HepG2 (cell line): ENCODE measurements around the gene NFATC3. TPM values are rescaled to one million over a fixed set of nuclear protein-coding genes. Genes with fewer than 3 reads are reported as not detected.

Experiments used
- HNRNPK ChIP-seq: fragments of 200-400 bp; formaldehyde crosslinking; IDR thresholded peaks from 2 replicates; pipeline ENCODE4 v1.6.1; 2018; ENCODE audit warnings: low read length, low read depth, moderate library complexity, mild to moderate bottlenecking; ENCODE audit not compliant: poor library complexity, severe bottlenecking
- MBNL3 ChIP-seq: fragments of 250-450 bp; sonication (Bioruptor Pico); conservative IDR thresholded peaks from 2 replicates; pipeline ENCODE4 v1.8.0; 2022; ENCODE audit warnings: mild to moderate bottlenecking, inconsistent platforms
- MXD4 ChIP-seq: IDR thresholded peaks from 2 replicates; pipeline ENCODE4 v1.6.1; 2016; ENCODE audit warnings: mild to moderate bottlenecking, missing biosample characterization, missing genetic modification reagents
- PHB2 ChIP-seq: fragments of 450-650 bp; IDR thresholded peaks from 2 replicates; pipeline ENCODE4 v1.6.1; 2018; ENCODE audit not compliant: partially characterized antibody
- TEAD3 ChIP-seq: optimal IDR thresholded peaks from 2 replicates; pipeline ENCODE3; 2016; ENCODE audit warnings: borderline replicate concordance
- YEATS2 ChIP-seq: sonication (generic); formaldehyde crosslinking; IDR thresholded peaks from 2 replicates; pipeline ENCODE4 v1.4.0; 2020; ENCODE audit warnings: missing genetic modification reagents, borderline replicate concordance
- YY1 ChIP-seq: IDR thresholded peaks from 2 replicates; pipeline ENCODE4 v1.6.1; 2011; ENCODE audit warnings: low read length, low read depth, moderate library complexity, mild to moderate bottlenecking; ENCODE audit not compliant: insufficient read depth, insufficient replicate concordance
- ZNF20 ChIP-seq: sonication (generic); formaldehyde crosslinking; IDR thresholded peaks from 2 replicates; pipeline ENCODE4 v1.4.0; 2020; ENCODE audit warnings: mild to moderate bottlenecking, moderate library complexity, missing genetic modification reagents
- ZNF274 ChIP-seq: sonication (generic); formaldehyde crosslinking; IDR thresholded peaks from 2 replicates; pipeline ENCODE4 v1.5.1; 2020; ENCODE audit warnings: mild to moderate bottlenecking, missing genetic modification reagents
- ZNF354B ChIP-seq: sonication (generic); formaldehyde crosslinking; IDR thresholded peaks from 2 replicates; pipeline ENCODE4 v1.8.0; 2022; ENCODE audit warnings: mild to moderate bottlenecking, missing genetic modification reagents
- ZNF432 ChIP-seq: sonication (generic); formaldehyde crosslinking; IDR thresholded peaks from 2 replicates; pipeline ENCODE4 v1.5.0; 2020; ENCODE audit warnings: missing genetic modification reagents, mild to moderate bottlenecking, borderline replicate concordance
- ZNF510 ChIP-seq: sonication (generic); formaldehyde crosslinking; IDR thresholded peaks from 2 replicates; pipeline ENCODE4 v1.4.0; 2020; ENCODE audit warnings: low read depth, mild to moderate bottlenecking, missing genetic modification reagents
- ZNF614 ChIP-seq: IDR thresholded peaks from 2 replicates; pipeline ENCODE4 v1.6.1; 2018; ENCODE audit warnings: missing biosample characterization, missing genetic modification reagents, inconsistent platforms, borderline replicate concordance
- ZNF615 ChIP-seq: sonication (generic); formaldehyde crosslinking; IDR thresholded peaks from 2 replicates; pipeline ENCODE4 v1.5.0; 2020; ENCODE audit warnings: mild to moderate bottlenecking, missing genetic modification reagents, borderline replicate concordance
- polyA plus RNA-seq, 8 experiments: library from polyadenylated mRNA; depleted of rRNA in 3 of 8; stranded (reverse) in 7 of 8; unstranded in 1 of 8; fragments of >200 nt; fragmentation: Illumina TruSeq in 4 of 8; extraction: Trizol in 4 of 8; gene quantifications; 2 replicates each; pipeline versions ENCODE4 v1.2.1 to v1.2.3, GENCODE V29; 2011 to 2016; ENCODE audit warnings: low read depth in 4 of 8, missing spikeins in 1 of 8, mixed read lengths in 1 of 8; ENCODE audit not compliant: insufficient read depth in 1 of 8
- total RNA-seq, 5 experiments: library from RNA; depleted of rRNA; stranded (reverse); fragments of >200 nt; fragmentation: Illumina TruSeq; extraction: Trizol; gene quantifications; 2 replicates each; pipeline ENCODE4 v1.2.3, GENCODE V29; 2016; ENCODE audit warnings: low read depth in 1 of 5
- TF ChIP-seq, protein P1 (sequence below): sonication (generic); formaldehyde crosslinking; IDR thresholded peaks from 2 replicates; pipeline ENCODE4 v1.5.0; 2020; ENCODE audit warnings: mild to moderate bottlenecking, missing genetic modification reagents
- TF ChIP-seq, protein P2 (sequence below): sonication (generic); formaldehyde crosslinking; IDR thresholded peaks from 2 replicates; pipeline ENCODE4 v1.4.0; 2020; ENCODE audit warnings: missing genetic modification reagents
- TF ChIP-seq, protein P3 (sequence below): sonication (generic); formaldehyde crosslinking; IDR thresholded peaks from 2 replicates; pipeline ENCODE4 v1.5.1; 2020; ENCODE audit warnings: missing genetic modification reagents, mild to moderate bottlenecking, borderline replicate concordance
- TF ChIP-seq, protein P4 (sequence below): sonication (generic); formaldehyde crosslinking; conservative IDR thresholded peaks from 2 replicates; pipeline ENCODE4 v1.5.0; 2020; ENCODE audit warnings: missing genetic modification reagents
- TF ChIP-seq, protein P5 (sequence below): IDR thresholded peaks from 2 replicates; pipeline ENCODE4 v1.6.1; 2016

NFATC3 gene
- total and polyA plus RNA-seq, 2 of the 13 experiments (the other 11 are each of a cell fraction or from before 2014, with no cell fraction given), result 52.6 to 62.7 TPM

DNA sequence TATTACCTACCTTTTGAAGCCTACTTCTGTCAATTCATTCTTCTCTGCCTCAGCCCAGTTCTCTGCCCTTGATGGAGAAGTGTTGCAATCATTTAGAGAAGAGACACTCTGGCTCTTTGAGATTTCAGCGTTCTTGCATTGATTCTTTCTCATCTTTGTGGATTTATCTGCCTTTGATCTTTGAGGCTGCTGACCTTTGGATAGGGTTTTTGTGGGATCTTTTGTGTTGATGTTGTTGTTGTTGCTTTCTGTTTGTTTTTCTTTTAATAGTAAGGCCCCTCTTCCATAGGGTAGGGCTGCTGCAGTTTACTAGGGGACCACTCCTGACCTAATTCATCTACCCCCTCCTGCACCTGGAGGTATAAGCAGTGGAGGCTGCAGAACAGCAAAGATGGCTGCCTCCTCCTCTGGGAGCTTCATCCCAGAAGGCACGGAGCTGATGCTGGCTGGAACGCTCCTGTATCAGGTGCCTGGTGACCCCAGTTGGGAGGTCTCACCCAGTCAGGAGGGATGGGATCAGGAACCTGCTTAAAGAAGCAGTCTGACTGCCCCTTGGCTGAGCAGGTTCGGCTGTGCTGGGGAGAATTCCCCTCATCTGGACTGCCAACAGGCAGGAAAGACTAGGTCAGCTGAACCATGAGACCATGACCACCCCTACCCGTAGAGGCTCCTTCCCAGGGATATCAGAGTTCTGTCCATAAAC lies 28.0 kb downstream of the NFATC3 start (continued):
- TF ChIP-seq, protein P1, sequence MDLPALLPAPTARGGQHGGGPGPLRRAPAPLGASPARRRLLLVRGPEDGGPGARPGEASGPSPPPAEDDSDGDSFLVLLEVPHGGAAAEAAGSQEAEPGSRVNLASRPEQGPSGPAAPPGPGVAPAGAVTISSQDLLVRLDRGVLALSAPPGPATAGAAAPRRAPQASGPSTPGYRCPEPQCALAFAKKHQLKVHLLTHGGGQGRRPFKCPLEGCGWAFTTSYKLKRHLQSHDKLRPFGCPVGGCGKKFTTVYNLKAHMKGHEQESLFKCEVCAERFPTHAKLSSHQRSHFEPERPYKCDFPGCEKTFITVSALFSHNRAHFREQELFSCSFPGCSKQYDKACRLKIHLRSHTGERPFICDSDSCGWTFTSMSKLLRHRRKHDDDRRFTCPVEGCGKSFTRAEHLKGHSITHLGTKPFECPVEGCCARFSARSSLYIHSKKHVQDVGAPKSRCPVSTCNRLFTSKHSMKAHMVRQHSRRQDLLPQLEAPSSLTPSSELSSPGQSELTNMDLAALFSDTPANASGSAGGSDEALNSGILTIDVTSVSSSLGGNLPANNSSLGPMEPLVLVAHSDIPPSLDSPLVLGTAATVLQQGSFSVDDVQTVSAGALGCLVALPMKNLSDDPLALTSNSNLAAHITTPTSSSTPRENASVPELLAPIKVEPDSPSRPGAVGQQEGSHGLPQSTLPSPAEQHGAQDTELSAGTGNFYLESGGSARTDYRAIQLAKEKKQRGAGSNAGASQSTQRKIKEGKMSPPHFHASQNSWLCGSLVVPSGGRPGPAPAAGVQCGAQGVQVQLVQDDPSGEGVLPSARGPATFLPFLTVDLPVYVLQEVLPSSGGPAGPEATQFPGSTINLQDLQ (CRISPR knock-in tag), result no peak
- peak; percentile 43 for TF ChIP-seq TEAD3
- peak; percentile 84 for TF ChIP-seq YY1
- TF ChIP-seq, protein P2, sequence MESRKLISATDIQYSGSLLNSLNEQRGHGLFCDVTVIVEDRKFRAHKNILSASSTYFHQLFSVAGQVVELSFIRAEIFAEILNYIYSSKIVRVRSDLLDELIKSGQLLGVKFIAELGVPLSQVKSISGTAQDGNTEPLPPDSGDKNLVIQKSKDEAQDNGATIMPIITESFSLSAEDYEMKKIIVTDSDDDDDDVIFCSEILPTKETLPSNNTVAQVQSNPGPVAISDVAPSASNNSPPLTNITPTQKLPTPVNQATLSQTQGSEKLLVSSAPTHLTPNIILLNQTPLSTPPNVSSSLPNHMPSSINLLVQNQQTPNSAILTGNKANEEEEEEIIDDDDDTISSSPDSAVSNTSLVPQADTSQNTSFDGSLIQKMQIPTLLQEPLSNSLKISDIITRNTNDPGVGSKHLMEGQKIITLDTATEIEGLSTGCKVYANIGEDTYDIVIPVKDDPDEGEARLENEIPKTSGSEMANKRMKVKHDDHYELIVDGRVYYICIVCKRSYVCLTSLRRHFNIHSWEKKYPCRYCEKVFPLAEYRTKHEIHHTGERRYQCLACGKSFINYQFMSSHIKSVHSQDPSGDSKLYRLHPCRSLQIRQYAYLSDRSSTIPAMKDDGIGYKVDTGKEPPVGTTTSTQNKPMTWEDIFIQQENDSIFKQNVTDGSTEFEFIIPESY, result peak; percentile 22; the same call in 1 of the 2 replicates
- TF ChIP-seq, protein P3, sequence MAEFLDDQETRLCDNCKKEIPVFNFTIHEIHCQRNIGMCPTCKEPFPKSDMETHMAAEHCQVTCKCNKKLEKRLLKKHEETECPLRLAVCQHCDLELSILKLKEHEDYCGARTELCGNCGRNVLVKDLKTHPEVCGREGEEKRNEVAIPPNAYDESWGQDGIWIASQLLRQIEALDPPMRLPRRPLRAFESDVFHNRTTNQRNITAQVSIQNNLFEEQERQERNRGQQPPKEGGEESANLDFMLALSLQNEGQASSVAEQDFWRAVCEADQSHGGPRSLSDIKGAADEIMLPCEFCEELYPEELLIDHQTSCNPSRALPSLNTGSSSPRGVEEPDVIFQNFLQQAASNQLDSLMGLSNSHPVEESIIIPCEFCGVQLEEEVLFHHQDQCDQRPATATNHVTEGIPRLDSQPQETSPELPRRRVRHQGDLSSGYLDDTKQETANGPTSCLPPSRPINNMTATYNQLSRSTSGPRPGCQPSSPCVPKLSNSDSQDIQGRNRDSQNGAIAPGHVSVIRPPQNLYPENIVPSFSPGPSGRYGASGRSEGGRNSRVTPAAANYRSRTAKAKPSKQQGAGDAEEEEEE (CRISPR knock-in tag), result no peak
- TF ChIP-seq ZNF510 (CRISPR knock-in tag), result 0 out of 2 replicates have a peak, but pooled peaks have one; percentile 80
- no peak; the same call in 1 of the 2 replicates for TF ChIP-seq ZNF274 (CRISPR knock-in tag)
- TF ChIP-seq MXD4 (CRISPR knock-in tag), result 0 out of 2 replicates have a peak, but pooled peaks have one; percentile 29
- TF ChIP-seq HNRNPK, result no peak
- TF ChIP-seq, protein P4, sequence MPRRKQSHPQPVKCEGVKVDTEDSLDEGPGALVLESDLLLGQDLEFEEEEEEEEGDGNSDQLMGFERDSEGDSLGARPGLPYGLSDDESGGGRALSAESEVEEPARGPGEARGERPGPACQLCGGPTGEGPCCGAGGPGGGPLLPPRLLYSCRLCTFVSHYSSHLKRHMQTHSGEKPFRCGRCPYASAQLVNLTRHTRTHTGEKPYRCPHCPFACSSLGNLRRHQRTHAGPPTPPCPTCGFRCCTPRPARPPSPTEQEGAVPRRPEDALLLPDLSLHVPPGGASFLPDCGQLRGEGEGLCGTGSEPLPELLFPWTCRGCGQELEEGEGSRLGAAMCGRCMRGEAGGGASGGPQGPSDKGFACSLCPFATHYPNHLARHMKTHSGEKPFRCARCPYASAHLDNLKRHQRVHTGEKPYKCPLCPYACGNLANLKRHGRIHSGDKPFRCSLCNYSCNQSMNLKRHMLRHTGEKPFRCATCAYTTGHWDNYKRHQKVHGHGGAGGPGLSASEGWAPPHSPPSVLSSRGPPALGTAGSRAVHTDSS (CRISPR knock-in tag), result no peak
- TF ChIP-seq ZNF354B (CRISPR knock-in tag), result no peak
- TF ChIP-seq ZNF20 (CRISPR knock-in tag), result no peak
- TF ChIP-seq, protein P5, sequence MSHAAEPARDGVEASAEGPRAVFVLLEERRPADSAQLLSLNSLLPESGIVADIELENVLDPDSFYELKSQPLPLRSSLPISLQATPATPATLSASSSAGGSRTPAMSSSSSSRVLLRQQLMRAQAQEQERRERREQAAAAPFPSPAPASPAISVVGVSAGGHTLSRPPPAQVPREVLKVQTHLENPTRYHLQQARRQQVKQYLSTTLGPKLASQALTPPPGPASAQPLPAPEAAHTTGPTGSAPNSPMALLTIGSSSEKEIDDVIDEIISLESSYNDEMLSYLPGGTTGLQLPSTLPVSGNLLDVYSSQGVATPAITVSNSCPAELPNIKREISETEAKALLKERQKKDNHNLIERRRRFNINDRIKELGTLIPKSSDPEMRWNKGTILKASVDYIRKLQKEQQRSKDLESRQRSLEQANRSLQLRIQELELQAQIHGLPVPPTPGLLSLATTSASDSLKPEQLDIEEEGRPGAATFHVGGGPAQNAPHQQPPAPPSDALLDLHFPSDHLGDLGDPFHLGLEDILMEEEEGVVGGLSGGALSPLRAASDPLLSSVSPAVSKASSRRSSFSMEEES (CRISPR knock-in tag), result peak; percentile 71; the same call in 1 of the 2 replicates
- peak; percentile 64; the same call in 1 of the 2 replicates for TF ChIP-seq YEATS2 (CRISPR knock-in tag)
- 0 out of 2 replicates have a peak, but pooled peaks have one; percentile 52 for TF ChIP-seq ZNF615 (CRISPR knock-in tag)
- no peak for TF ChIP-seq ZNF432 (CRISPR knock-in tag)
- TF ChIP-seq PHB2, result no peak
- TF ChIP-seq ZNF614 (CRISPR knock-in tag), result peak; percentile 93
- 0 out of 2 replicates have a peak, but pooled peaks have one; percentile 5 for TF ChIP-seq MBNL3 (CRISPR knock-in tag)
